Thoracic aorta (tissue), 2 donors: ENCODE results near the gene ARRDC5. TPM values are rescaled to one million over a fixed set of nuclear protein-coding genes. Genes with fewer than 3 reads are reported as not detected.

Source experiments
- ATAC-seq: fragments of 150-250 bp; one replicate; pipeline ENCODE4 v1.8.0; 2017; ENCODE audit warnings: low read depth; ENCODE audit not compliant: insufficient number of reproducible peaks, low FRiP score
- DNase-seq: peaks from one replicate; pipeline ENCODE4 v3.0.0-alpha.2; 2020; ENCODE audit warnings: low spot score
- H3K27ac ChIP-seq, 2 donors: fragments of 200-600 bp; sonication (generic); 1 replicate in 1 of 2; 2 replicates in 1 of 2; pipeline ENCODE4 v1.5.1; 2016; ENCODE audit warnings: mild to moderate bottlenecking in 2 of 2, moderate library complexity in 2 of 2
- H3K27me3 ChIP-seq: fragments of 200-600 bp; sonication (generic); replicated peaks from 2 replicates; pipeline ENCODE4 v1.6.0; 2016; ENCODE audit warnings: mild to moderate bottlenecking; ENCODE audit not compliant: insufficient read depth
- H3K36me3 ChIP-seq: fragments of 200-600 bp; sonication (generic); one replicate; pipeline ENCODE4 v1.5.1; 2016
- H3K4me1 ChIP-seq, 2 donors: fragments of 200-600 bp; sonication (generic); 1 replicate in 1 of 2; 2 replicates in 1 of 2; pipeline versions ENCODE4 v1.5.1 to v1.6.0; 2016; ENCODE audit warnings: low read depth in 2 of 2, mild to moderate bottlenecking in 1 of 2; ENCODE audit not compliant: control insufficient read depth in 1 of 2
- H3K4me3 ChIP-seq: fragments of 200-600 bp; sonication (generic); 2 replicates; pipeline ENCODE4 v1.5.1; 2016; ENCODE audit warnings: mild to moderate bottlenecking
- H3K9me3 ChIP-seq: fragments of 200-600 bp; sonication (generic); 2 replicates; pipeline ENCODE4 v1.5.1; 2016
- total RNA-seq, 2 donors: library from RNA; depleted of rRNA; stranded (reverse); fragments of >200 nt; gene quantifications; one replicate each; pipeline versions ENCODE4 v1.1.0 to v1.2.3, GENCODE V29; 2016
- TF ChIP-seq, protein P1 (sequence below): fragments of 200-600 bp; sonication (generic); IDR thresholded peaks from one replicate; pipeline ENCODE4 v1.5.1; 2019; ENCODE audit warnings: antibody characterized with exemption

Gene ARRDC5
- total RNA-seq, 2 donors from 2014 or later = 0.49 to 3.1 TPM

DNA sequence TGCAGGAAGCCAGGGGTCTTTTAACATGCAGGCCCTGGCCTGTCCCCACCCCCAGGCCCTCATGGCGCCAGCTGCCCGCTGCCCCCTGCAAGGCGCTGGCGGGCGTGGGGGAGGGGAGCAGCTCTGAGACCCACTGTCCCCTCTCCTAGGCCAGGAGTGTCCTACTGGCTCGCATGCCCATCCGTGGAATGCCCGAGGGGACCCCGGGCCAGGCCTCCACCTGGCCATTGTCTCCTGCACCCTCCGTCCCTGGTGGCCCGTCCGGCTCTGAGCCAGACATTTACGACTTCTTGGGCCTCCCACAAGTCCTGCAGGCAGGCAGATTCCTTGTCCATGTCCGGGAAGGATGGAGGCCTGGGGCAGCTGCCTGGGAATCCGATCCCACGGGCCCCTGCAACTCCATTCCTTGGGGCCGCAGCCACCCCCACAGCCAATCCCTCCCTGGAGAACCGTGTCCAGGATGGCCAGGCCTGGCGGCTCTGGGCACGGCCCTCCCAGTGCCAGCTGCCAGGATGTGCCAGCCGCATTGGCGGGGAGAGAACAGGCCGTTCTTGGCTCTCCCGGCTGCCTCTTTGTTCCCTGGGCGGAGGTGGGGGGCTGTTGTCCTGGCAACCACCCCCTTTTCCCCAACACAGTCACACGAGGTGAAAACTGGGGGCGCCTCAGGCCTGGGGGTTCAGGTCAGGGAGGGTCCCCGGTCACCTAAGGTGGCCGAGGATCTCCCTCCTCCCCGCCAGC is 24.8 kb downstream of the ARRDC5 start:
- H3K9me3 ChIP-seq = no peaks in the 10 kb centered on the region
- H3K36me3 ChIP-seq = no peaks in the 10 kb centered on the region
- H3K4me3 ChIP-seq = peak overlapping the region; percentile 63
- DNase-seq = peak; percentile 21
- H3K27me3 ChIP-seq = no peaks in the 10 kb centered on the region
- peak; percentile 70 for ATAC-seq
- TF ChIP-seq, protein P1, sequence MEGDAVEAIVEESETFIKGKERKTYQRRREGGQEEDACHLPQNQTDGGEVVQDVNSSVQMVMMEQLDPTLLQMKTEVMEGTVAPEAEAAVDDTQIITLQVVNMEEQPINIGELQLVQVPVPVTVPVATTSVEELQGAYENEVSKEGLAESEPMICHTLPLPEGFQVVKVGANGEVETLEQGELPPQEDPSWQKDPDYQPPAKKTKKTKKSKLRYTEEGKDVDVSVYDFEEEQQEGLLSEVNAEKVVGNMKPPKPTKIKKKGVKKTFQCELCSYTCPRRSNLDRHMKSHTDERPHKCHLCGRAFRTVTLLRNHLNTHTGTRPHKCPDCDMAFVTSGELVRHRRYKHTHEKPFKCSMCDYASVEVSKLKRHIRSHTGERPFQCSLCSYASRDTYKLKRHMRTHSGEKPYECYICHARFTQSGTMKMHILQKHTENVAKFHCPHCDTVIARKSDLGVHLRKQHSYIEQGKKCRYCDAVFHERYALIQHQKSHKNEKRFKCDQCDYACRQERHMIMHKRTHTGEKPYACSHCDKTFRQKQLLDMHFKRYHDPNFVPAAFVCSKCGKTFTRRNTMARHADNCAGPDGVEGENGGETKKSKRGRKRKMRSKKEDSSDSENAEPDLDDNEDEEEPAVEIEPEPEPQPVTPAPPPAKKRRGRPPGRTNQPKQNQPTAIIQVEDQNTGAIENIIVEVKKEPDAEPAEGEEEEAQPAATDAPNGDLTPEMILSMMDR = no peak
- peaks cover 9 to 21% of the 10 kb centered on the region in 2 donors for H3K4me1 ChIP-seq
- peak overlapping the region; percentile 57 to 75 for H3K27ac ChIP-seq

DNA sequence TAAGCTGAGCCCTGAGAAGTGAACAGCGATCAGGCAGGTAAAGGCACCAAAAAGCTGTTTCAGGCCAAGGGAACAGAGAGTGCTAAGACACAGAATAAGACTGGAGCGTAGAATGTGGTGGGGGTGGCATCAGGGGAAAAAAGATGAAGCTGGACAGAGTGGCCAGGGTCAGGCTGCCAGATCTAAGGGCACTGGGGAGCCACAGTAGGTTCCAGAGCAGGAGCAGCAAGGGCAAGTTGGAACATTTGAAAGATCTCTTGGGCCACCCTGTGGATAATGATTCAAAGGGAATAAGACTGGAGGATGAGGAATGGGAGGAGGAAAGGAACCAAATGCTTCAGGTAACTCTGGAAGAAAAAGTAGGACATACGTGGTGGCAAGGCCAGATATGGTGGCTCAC is 28.8 kb downstream of the ARRDC5 start:
- no peaks in the 10 kb centered on the region for H3K36me3 ChIP-seq
- TF ChIP-seq, protein P1 = no peak
- no peaks in the 10 kb centered on the region for H3K27me3 ChIP-seq
- H3K9me3 ChIP-seq = no peaks in the 10 kb centered on the region
- no peak for DNase-seq
- no peak for ATAC-seq
- H3K27ac ChIP-seq = no peak overlapping the region
- no peak overlapping the region for H3K4me3 ChIP-seq
- peaks cover 12 to 25% of the 10 kb centered on the region in 2 donors for H3K4me1 ChIP-seq

DNA sequence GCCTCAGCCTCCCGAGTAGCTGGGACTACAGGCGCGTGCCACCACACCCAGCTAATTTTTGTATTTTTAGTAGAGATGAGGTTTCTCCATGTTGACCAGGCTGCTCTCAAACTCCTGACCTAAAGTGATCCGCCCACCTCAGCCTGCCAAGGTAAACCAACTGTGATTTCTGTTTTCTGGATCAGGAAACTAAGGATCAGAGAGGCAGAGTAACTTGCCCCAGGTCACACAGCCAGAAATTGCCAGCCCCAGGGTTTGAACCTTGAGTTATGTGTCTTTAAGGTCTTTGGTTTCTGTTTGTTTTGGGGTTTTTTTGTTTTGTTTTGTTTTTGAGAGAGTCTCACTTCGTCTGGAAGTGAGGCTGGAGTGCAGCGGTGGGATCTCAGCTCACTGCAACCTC is 31.0 kb downstream of the ARRDC5 start:
- TF ChIP-seq, protein P1 = no peak
- H3K4me1 ChIP-seq = peaks cover 3 to 15% of the 10 kb centered on the region in 2 donors
- no peak overlapping the region for H3K4me3 ChIP-seq
- no peaks in the 10 kb centered on the region for H3K36me3 ChIP-seq
- no peak for DNase-seq
- no peaks in the 10 kb centered on the region for H3K9me3 ChIP-seq
- no peak for ATAC-seq
- no peaks in the 10 kb centered on the region for H3K27me3 ChIP-seq
- H3K27ac ChIP-seq = no peak overlapping the region

DNA sequence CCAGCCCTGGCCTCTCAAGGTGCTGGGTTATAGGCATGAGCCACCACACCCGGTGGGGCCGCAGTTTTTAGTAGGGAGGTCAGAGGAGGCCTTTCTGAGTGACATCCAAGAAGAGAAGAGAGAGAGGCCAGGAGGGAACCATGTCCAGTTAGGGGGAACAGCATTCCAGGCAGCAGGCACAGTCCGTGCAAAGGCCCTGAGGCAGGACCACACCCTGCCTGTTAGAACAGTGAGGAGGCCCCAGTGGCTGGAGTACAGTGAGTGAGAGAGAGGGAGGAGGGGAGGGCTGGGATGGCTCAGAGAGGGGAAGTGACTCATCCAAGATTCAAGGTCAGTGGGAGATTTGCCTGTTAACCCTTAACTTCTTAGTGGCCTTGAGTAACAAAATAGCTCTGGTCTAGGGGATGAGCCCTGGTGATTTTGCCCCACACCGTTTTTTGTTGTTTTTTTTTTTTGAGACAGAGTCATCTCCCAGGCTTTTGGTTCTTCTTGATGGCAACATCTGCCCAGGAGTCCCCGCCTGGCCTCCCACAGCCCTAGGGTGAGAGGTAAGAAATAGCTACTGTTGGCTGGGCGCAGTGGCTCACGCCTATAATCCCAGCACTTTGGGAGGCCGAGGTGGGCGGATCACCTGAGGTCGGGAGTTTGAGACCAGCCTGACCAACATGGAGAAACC is 32.5 kb downstream of the ARRDC5 start:
- Histone ChIP-seq H3K9me3 (no peaks in the 10 kb centered on the region), H3K36me3 (no peaks in the 10 kb centered on the region), H3K4me1 (peaks cover 3 to 22% of the 10 kb centered on the region in 2 donors), H3K27ac (no peak overlapping the region), H3K4me3 (no peak overlapping the region), H3K27me3 (no peaks in the 10 kb centered on the region)
- TF ChIP-seq, protein P1 = no peak
- DNase-seq (peak; percentile 60), ATAC-seq (no peak)

DNA sequence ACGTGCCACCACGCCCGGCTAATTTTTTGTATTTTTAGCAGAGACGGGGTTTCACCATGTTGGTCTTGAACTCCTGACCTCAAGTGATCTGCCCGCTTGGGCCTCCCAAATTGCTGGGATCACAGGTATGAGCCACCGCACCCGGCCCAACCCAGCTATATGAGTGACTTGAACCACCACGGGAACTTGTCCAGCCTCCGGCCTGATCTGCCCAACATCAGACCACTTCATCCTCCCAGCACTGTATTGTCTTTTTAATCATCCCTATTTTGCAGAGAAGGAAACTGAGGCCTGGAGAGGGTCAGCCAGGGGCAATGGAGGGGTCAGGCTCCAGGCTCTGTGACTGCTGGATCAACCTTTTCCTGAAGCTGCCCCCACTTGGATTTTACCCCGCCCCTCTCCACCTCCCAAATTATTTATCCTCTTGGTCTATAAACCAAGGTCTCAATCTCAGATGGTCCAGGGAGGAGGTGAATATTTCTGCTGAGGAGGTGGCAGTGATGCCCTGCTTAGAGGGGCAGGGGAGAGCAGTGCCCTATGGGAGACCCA is 34.3 kb downstream of the ARRDC5 start:
- H3K9me3 ChIP-seq = no peaks in the 10 kb centered on the region
- no peaks in the 10 kb centered on the region for H3K36me3 ChIP-seq
- DNase-seq (no peak), ATAC-seq (no peak)
- H3K4me1 ChIP-seq = peaks cover 3 to 22% of the 10 kb centered on the region in 2 donors
- H3K4me3 ChIP-seq = peak overlapping the region; percentile 82
- TF ChIP-seq, protein P1 = no peak
- peak overlapping the region in 1 of 2 donors; percentile 68 for H3K27ac ChIP-seq
- no peaks in the 10 kb centered on the region for H3K27me3 ChIP-seq
